Activated CD4-positive, CD25-positive, alpha-beta regulatory T cell treated with anti-CD3 and anti-CD28 coated beads, Interleukin-2, amount 50 U/mL, for 72 hours (primary cell): Measurements from ENCODE around the gene KCTD7.
A peak's percentile ranks its signal among the peaks of the same experiment; 100 is the strongest.
"Not testable (repeated sequence)": the region's sequence is repeated elsewhere in the genome, so short reads cannot be mapped to it uniquely, and the experiment has no call there.

Source experiments
- DNase-seq: peaks from one replicate; pipeline ENCODE4 v3.0.0; 2021

KCTD7 gene

DNA sequence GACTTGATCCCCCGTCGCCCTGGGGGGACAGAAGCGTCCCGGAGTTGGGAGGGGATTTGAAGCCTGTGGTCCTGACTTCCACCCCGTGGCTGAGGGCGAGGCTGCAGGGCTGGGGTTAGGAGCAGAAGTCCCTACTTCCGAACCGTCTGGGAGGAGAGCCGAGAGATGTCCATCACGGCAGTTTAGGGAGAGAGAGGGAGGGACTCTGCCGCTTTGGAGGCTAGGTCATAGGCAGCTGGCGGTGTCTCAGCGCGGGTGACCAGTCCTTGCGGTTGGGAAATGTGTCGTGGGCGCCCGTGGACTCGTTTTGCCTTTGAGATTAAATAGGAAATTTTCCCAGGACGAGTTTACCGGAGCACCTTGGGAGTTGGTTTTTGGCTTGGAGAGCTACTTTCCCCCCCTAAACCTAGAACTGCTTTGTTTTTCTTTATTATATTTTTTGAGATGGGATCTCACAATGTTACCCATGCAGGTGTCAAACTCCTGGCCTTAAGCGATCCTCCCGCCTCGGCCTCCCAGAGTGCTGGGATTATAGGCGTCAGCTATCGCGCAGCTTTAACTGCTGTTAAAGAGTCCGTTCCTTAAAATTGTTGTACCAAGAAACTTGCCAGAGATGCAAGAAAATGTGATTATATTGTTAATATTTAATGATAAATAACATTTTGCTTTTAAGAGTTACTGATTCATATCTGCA is 26.6 kb downstream of the KCTD7 start:
- not testable (repeated sequence) for DNase-seq

DNA sequence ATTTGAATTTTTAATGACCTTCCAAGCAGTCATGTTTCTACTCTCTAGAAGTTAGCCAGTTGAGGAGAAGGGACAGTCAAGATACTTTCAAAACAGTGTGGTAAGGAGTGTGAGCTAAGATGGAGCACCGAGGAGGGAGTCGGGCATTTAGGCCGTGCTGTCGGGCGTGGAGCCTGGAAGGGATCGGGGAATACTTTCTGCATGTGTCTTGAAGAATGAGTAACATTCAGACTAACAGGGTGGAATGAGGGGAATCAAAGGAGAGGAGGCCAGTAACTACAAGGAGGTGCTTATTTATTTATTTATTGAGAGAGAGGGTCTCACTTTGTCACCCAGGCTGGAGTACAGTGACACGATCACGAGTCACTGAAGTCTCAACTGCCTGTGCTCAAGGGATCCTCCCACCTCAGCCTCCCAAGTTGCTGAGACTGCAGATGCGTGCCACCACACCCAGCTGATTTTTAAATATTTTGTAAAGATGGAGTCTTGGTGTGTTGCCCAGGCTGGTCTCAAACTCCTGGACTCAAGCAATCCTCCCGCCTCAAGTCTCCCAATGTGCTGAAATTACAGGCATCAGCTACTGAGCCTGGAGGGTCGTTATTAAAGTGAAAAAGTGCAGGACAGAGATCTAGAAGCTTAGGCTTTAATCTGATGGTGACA is 27.3 kb downstream of the KCTD7 start:
- not testable (repeated sequence) for DNase-seq

DNA sequence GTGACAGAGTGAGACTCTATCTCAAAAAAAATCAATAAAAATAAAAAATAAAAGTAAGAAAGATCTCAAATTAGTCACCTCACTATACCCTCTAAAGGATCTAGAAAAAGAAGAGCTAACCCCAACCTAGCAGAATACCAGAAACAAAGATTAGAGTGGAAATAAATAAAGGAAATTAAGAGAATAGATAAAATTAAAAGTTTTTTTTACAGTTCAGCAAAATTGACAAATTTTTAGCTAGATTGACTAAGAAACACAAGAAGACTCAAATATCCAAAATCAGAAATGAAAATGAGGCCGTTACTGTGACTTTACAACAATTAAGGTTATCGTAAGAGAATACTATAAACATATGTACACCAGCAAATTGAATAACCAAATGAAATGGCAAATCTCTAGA is 29.1 kb downstream of the KCTD7 start:
- no peak for DNase-seq

DNA sequence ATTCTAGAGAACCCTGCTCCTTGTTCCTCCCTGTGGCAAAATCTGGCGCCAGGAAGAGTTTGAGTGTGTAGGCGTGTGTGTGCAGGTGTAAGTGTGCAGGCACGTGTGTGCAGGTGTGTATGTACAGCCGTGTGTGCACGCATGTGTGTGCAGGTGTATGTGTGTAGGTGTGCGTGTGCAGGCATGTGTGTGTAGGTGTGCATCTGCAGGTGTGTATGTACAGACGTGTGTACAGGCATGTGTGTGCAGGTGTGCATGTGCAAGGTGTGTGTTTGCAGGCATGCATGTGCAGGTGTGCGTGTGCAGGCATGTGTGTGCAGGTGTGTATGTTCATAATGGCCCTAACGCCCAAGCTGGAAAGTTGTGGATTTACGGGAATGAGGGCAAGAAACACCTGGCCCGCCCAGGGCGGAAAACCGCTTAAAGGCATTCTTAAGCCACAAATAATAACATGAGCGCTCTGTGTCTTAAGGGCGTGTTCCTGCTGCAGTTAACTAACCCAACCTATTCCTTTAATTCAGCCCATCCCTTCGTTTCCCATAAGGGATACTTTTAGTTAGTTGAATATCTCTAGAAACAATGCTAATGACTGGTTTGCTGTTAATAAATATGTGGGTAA is 34.1 kb downstream of the KCTD7 start:
- DNase-seq = no peak

DNA sequence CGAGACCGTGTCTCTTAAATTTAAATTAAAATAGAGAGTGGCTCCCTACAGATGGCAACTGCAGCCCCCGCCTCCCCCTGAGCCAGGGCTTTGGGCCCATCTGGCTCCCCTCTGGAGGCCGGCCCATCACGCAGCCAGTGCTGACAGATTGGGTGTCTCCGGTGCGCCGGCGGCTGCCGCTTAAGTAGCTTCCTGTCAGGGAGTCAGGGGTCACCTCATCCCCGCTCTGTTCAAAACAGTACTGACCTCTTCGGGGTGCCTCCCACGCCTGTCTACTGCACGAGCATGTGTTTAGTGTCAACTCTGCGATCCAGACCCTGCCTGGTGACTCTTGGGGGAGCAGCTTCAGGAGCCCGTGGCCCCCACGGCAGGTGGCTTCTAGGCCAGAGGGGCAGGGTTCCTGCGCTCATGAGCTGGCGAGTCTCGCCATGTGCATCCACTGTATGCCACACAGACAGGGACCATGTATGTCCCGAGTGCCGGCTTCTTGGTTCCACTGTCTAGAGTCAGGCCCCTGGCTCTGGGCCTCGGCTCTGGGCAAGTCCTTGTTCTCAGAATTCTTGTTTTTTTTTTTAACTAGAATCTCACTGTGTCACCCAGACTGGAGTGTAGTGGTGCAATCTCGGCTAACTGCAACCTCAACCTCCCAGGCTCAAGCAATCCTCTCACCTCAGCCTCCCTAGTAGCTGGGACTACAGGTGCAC is 36.1 kb downstream of the KCTD7 start:
- DNase-seq = no peak

DNA sequence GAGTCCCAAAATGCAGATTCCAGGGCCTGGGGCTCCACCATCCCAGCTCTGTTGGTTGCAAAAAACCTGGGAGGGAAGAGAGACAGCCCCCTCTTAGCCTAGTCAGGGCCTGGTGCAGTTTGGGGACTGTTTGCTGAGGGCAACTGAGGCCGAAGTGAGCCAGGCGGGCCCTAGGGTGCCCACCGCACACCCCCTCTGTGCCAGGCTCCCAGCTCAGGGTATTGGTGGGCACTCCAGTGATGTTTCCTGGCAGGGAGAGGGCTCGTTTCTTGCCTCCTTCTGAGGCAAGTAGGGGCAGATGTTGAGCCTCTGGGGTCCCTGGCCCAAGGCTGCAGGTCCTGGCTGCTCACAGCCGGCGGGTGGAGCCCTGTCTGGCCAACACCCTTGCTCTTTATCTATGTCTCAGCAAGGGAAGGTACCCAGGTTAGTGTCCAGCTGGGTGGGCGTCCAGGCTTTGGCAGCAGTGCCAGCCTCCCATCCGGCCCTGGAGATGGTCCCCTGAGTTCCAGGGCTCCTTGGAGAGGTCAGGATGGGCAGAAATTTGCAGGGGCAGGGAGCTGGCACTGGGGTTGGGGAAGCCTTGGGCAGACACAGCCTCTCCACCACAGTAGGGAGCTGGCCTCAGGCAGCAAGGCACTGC is 37.8 kb downstream of the KCTD7 start:
- DNase-seq = no peak

DNA sequence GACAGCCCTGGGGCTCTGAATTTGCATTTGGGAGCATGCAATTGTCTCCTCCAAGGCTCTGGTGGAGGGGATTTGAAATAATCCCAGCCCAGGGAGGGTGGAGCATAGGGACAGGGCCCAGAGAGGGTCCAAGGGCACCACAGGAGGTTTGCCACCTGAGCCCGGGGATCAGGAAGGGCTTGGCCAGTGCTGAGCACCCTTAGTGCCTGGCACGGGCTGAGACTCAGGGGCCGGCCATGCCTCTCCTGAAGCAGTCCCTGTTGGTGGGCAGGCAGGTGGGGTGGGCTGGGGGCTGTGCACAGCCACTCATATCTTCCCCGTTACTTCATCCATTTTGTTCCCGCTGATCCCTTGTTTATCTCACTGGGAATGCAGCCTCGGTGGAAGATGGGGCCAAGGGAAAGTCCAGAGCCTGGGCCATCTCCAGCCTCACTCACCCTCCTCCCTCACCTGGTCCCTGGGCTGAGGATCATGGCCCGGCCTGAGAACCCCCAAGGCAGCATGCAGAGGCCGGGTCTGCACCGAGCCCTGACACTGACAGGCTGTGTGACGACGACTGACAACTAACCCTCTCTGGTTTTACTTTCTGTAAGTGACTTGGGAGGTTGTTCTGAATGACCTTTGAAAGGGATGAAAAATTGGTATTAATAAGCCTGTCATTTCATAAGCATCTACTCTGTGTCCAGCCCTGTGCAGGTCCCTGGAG is 38.5 kb downstream of the KCTD7 start:
- DNase-seq = no peak

DNA sequence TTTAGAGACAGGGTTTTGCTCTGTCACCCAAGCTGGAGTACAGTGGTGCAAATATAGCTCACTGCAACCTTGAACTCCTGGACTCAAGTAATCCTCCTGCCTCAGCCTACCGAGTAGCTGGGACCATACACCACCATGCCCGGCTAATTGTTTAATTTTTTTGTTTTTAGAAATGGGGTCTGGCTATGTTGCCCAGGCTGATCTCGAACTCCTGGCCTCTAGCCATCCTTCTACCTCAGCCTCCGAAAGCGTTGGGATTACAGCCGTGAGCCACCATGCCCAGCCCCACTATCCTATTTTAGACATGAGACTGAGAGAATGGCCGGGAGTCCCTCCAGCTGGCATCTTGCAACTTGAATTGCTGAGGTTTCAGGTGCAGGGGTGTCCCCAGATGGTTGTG is 39.4 kb downstream of the KCTD7 start:
- no peak for DNase-seq

DNA sequence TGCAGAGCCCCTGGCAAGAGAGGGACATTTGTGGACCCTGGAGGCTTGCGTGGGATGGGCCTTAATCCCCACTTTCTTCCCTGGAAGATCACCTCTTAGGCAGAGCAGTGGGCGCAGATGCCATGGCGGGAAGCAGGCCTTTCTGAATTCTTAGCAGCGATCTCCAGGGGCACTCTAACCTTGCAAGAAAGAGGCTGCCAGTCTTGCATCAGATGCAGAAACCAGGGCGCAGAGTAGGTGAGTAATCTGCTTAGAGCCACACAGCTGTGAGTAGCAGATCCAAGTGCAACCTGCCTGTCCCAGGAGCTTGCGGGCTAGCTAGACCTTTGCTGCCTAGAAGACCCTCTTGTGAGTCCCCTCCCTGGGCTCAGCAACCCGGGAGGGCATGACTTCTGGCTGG is 40.0 kb downstream of the KCTD7 start:
- DNase-seq = no peak

DNA sequence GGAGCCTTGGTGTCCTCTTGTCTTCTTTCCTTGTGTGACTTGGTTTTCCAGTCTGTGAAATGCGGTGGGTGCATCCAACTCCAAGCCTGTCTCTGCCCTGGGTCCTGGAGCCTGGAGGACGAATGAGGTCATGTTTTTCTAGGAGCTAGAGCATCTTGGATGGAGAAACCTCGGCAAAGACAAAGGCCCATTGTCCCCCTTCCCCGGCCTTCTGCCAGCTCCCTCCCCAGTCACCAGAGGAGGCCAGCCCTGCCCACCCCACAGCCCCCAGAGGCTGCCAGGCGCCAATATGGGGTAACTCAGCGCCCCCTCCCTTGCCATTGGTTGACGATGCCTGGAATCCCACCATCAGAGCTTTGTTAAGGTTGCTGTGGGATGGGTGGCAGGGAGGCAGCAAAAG is 40.4 kb downstream of the KCTD7 start:
- DNase-seq = no peak

DNA sequence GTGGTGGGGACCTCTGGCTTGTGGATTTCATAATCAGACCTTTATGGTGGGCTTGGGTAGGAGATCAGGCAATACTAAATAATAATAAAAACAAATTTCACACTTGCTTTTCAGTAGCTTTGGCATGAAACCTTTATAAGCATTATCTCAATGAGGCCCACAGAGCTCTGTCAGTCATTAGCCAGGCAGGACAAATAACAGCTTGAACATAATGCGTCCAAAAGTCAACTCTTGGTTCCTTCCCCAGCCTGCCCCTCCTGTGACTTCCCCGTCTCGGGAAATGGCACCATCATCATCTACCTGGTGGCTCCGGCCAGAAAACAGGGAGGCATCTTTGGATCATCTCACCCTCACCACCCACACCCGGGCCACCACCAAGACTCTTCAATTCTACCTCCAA is 40.8 kb downstream of the KCTD7 start:
- DNase-seq = no peak

DNA sequence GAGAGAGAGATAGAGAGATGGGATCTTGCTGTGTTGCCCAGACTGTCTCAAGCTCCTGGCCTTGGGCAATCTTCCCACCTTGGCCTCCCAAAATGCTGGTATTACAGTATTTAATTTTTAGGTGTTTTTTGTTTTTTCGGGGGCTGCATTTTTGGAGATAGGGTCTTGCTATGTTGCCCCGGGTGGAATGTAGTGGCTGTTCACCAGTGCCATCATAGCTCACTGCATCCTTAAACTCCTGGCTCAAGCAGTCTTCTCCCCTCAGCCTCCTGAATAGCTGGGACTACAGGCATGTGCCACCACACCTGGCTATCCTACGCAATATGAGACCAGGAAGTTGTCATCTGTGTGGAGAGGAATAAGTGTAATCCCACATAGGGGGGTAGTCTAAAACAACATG is 42.4 kb downstream of the KCTD7 start:
- DNase-seq = no peak

DNA sequence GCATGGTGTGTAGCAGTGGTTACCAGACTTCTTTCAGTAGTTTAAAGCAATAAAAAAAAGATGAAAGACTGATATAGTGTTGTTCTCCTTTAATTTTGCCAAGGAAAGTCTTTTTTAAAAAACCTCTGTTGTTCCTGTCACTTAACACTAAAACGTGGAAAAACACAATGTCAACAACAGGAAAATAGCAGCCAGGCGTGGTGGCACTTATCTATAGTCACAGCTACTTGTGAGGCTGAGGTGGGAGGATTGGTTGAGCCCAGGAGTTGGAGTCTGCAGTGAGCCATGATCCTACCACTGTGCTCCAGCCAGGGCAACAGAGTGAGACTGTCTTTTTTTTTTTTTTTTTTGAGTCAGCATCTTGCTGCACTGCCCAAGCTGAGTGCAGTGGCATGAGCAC is 42.8 kb downstream of the KCTD7 start:
- DNase-seq = not testable (repeated sequence)

DNA sequence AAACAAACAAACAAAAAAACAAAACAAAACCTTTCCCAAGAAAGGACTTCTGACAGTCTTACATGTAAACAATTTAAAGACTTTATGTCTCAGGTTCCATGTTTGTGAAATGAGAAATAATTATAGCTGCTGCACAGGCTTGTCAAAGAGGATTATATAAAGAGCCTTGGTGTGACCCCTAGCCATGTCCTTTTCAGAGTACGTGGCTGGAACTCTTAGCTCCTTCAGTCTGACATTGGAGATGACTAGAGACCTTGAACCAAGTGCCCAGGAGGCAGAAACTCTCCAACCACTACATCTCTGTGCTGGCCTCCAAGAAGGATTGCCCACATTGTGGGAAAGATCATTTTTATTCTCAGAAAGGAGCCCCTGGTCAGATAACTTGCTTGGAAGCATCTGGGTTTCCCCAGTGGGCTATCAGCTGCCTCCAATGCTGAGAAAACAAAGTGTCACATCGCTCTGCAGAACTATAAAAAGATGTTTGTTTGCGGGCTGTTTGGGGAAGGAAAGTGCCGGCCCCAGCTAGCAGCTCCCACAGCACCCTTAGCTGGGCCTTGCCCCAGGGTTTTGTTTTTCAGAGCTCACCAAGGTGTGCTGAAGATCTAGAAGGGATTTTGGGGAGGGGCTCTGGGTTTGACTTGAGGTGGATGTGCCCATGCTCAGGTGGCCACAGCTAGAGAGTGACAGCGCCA is 43.9 kb downstream of the KCTD7 start:
- DNase-seq = not testable (repeated sequence)

DNA sequence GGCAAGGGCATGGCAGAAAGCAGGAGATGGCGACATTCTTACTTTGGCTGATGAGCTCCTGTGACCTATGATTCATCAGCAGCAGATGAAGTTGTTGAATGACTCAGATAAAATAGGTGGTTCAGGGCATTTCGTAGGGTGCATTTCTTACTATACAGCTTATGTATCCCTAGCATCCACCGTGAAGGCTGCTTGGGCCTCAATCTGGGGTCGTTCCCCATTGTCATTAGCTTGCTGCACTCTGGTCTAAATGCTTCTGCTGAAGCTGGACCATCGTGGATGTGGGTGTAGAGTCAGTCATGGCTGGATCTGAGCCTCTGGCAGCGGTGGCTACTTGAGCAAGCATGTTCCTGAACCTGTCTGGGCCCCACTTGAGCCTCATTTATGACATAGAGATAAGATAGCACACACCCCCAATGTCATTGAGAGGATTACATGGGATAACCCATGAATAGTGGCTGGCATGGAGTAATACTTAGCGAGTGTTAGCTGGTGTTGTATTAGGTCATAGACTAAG is 44.5 kb downstream of the KCTD7 start:
- DNase-seq = not testable (repeated sequence)

DNA sequence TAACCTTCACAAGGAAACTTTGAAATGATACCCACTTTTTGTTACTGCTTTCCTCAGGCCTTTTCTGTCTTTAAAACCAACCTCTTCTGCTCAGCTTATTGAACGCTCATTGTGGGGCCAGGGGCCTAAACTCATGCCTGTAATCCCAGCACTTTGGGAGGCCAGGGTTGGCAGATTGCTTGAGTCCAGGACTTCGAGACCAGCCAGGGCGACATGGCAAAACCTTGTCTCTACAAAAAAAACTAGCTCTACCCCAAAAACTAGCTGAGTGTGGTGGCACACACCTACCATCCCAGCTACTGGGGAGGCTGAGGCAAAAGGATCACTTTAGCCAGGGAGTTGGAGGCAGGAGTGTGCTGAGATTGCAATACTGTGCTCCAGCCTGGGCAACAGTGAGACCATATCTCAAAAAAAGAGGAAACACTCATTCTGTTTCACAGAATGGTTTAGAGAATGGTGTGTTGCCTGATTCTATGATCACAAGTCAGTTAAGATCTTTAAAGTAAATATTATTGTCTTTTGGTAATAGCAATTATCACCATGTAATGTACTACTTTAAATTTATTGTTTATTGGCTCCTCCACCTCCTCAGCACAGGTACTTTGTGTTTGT is 51.1 kb downstream of the KCTD7 start:
- DNase-seq = no peak

DNA sequence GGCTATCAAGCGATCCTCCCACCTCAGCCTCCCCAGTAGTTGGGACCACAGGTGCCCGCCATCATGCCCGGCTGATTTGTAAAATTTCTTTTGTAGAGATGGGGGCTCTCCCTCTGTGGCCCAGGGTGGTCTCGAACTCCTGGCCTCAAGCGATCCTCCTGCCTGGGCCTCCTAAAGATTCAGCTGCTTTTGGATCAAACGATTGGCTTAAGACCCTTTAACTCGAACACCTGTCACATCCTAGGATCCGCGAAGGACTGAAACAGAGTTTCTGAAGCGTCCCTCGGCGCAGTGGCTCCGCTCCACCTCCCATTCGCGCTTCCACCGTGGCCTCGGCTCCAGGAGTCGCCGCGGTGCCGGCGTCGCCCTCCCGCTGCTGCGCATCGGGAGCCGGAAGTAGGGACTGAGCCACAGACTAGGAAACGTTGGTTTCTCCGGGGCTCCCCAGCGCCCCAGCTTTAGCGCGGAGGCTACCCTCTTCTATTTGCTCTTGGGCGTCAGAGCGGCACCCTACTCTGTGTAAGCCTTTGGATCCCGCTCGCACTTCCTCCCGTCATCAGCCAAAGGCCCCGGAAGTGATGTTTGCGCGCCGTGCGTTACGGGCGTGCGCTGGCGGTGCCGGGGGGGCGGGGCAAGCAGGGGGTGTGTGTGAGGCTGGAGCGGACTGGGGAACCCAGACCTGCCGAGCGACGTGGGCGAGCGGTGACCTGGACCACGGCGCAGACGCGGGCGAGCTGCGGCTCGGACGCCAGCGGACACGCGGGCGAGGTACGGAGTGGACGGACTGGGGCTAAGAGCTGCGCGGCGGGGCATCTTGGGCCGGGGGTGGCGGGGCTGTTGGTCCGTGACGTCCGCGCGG is 53.0 kb downstream of the KCTD7 start:
- peak; percentile 97 for DNase-seq

DNA sequence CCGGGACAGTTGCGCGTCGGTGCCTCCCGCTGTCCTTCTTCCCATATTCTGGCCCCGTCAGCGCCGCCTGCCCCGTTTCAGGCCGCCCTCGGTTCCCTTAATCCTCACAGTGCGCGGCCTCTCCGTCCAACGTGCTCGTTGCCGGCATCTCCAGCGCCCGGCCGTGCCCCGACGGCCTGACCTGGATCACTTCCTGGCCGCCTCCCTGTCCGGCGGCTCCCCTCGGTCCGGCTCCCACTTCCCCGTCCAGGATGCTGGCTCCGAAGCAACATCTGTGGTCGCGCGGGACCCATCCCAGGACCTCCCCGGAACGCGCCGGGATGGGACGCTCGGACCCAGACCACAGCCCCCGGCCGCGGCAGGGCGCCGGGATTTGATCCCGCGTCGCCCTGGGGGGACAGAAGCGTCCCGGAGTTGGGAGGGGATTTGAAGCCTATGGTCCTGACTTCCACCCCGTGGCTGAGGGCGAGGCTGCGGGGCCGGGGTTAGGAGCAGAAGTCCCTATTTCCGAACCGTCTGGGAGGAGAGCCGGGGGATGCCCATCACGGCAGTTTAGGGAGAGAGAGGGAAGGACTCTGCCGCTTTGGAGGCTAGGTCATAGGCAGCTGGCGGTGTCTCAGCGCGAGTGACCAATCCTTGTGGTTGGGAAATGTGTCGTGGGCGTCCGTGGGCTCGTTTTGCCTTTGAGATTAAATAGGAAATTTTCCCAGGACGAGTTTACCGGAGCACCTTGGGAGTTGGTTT is 53.8 kb downstream of the KCTD7 start:
- DNase-seq = no peak

DNA sequence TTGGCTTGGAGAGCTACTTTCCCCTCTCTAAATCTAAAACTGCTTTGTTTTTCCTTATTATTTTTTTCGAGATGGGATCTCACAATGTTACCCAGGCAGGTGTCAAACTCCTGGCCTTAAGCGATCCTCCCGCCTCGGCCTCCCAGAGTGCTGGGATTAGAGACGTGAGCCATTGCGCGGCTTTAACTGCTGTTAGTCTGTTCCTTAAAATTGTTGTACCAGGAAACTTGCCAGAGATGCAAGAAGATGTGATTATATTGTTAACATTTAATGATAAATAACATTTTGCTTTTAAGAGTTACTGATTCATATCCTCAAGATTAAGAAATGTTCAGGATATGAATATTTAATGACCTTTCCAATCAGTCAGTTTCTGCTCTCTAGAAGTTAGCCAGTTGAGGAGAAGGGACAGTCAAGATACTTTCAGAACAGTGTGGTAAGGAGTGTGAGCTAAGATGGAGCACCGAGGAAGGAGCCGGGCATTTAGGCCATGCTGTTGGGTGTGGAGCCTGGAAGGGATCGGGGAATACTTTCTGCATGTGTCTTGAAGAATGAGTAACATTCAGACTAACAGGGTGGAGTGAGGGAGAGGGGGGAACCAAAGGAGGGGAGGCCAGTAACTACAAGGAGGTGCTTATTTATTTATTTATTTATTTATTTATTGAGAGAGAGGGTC is 54.6 kb downstream of the KCTD7 start:
- not testable (repeated sequence) for DNase-seq
